ENCODE measurements around the gene ACSL6.

ACSL6 gene

DNA sequence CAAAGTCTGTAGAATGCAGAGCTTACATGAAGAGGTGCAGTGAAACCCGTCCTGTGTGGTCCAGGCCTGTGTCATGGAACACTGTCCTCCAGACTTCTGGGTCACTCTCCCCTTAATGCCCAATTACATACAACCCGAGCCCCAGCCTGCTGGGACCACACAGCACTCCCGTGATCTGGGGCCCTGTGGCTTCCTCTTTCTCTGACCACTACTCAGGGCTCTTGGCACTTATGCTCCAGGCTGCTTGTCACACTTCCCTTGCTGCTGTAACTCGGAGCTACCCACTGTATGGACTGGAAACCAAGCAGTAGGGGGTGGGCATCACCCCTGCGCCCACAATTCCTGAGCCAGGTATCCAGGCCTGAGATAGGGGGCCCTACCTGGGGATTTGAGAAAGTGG lies 38.7 kb upstream of the ACSL6 start:
- no peak overlapping the region for H3K27ac ChIP-seq
- DNase-seq (ENCODE audit: low read depth, low spot score) = no peak

DNA sequence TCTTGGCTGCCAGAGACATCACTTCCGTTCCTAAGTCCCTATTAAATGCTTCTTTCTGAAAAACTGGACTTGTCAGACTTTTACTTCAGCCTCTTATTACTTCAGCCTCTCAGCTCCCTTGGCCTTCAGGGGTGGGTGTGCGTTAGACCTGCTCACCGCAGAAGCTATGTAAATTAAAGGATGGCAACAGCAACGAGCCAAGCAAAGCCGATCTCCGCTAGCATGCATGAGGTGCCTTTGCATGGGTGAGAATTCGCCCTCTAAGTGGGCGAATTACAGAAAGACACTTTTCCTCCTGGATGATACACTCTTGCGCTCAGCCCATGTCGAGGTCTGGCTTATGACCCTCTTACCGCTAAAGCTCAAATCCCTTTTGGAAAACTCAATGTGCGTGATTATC lies 38.1 kb upstream of the ACSL6 start:
- no peak overlapping the region for H3K27ac ChIP-seq
- DNase-seq (ENCODE audit: low read depth, low spot score) = no peak

DNA sequence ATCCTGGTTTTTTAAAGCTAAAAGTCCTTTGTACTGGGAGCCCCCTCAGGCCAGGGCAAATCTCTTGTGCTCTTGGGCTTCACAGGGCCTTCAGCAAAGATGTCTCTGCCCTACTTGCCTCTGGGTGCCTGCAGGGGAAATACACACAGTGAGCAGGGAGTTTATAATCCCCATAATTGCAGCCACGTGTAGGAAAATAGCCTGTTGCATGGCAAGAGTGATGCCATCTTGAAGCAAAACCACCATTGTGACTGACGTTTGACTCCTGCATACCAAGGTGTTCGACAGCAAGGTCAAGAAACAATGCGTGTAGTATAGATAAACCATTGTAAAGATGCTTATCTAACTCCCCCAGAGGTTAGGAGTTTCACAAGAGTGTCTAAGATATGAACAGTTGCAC lies 37.6 kb upstream of the ACSL6 start:
- H3K27ac ChIP-seq = no peak overlapping the region
- no peak for DNase-seq (ENCODE audit: low read depth, low spot score)

DNA sequence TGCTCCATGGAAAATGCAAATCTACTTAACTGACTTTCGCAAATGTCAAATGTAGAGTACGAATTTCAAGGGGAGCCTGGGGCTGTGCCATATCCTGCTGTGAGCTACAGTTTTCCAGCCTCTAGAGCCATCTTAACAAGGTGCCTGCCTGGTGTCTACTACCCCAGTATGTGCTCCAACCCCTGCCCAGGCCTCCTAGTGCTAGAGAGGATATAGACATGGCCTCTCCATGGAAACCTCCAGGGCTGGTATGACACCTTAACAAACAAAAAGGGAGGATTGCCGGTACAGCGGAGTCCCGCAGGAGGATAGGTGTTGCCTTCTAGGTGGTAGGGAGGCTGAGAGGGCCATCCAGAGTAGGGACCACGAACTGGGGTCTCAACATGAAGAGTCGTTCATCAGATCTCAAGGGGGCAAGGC lies 35.4 kb upstream of the ACSL6 start:
- no peak overlapping the region for H3K27ac ChIP-seq
- DNase-seq (ENCODE audit: low read depth, low spot score) = no peak

DNA sequence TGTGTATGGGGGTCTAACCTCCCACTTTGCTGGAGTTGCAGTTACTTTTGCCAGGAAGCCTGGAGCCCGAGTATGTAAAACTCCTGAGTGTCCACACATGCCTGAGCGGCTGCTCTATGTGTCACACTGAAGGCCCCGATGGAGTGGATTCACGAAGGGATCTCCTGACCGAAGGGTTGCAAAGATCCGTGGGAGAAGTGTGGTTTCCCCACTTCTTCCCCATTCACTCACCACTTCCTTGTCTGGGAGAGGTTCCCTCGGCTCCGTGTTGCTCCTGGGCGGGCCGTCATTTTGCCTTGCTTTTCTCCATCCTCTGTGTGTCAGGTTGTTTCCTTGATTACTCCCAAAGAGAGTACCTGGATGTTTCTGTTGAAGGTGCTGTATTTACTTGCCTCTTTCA lies 32.7 kb upstream of the ACSL6 start:
- H3K27ac ChIP-seq = no peak overlapping the region
- no peak for DNase-seq (ENCODE audit: low read depth, low spot score)

DNA sequence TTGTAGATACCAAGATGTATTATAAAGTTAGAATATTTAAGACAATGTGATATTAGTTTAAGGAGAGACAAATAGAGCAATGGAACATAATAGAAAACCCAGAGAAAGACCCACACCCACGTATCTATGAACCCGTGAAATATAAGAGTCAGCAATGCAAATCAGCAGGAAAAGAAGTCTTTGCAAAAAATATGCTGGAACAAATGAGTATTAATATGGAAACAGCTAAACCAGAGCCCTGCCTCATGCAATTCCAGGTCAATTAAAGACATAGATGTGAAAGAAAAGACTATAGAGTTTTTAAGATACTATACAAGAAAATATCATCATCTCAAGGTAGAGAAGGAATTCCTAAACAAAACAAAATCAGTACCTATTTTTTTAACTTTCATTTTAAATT lies 25.9 kb upstream of the ACSL6 start:
- H3K27ac ChIP-seq = no peak overlapping the region
- no peak for DNase-seq (ENCODE audit: low read depth, low spot score)

DNA sequence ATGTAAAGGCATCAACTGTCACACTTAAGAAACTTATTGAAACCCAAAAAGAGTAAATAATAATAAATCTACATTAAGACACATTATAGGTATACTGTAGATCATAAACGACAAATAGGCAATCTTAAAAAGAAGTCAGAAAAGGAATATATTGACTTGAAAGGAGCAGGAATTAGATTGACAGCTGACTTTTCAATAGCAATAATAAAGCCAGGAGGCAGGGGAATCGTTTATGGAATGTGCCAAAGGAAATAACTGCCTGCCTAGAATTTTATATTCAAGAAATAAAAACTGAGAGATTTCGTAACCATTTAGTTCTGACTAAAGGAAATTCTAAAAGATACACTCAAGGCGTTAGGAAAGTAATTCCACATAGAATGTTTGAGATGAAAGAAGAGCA lies 21.7 kb upstream of the ACSL6 start:
- H3K27ac ChIP-seq = no peak overlapping the region
- DNase-seq (ENCODE audit: low read depth, low spot score) = no peak

DNA sequence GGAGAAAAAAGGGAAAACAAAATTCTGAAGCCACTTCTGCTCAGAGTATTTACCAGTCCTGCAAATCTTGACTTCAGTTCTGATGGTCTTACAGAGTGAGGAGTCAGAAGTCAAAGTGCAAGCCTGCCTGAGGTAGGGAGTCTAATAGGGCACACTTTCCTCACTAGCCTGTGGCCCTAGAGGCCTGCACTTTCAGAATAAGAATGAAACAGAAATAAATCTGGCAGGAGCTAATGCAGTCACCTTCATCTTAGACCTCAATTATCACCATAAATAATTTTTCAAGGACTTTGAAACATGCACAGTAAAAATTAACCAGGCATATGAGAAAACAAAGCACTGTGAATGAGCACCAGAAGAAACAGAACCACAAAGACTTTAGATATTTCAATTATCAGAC lies 20.7 kb upstream of the ACSL6 start:
- no peak overlapping the region for H3K27ac ChIP-seq
- no peak for DNase-seq (ENCODE audit: low read depth, low spot score)

DNA sequence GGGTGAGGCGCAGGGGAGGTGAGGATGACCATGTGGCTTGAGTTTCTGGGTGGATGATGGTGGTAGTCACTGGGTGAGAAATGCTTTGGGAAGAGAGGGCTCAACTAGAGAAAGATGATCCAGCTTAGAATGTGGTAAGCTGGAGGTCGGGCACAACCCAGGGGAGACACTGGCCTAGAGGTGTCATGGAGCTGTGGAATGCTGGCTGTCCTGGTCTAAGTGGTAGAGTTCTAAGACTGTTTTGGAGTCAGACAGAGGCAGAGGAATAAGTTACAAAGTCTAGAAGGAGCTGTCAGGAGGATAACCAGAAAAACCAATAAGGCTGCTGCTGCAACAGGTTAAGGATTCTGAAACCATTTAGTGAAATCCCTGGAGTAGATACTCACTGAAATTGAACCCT lies 19.2 kb upstream of the ACSL6 start:
- DNase-seq (ENCODE audit: low read depth, low spot score) = no peak
- no peak overlapping the region for H3K27ac ChIP-seq

DNA sequence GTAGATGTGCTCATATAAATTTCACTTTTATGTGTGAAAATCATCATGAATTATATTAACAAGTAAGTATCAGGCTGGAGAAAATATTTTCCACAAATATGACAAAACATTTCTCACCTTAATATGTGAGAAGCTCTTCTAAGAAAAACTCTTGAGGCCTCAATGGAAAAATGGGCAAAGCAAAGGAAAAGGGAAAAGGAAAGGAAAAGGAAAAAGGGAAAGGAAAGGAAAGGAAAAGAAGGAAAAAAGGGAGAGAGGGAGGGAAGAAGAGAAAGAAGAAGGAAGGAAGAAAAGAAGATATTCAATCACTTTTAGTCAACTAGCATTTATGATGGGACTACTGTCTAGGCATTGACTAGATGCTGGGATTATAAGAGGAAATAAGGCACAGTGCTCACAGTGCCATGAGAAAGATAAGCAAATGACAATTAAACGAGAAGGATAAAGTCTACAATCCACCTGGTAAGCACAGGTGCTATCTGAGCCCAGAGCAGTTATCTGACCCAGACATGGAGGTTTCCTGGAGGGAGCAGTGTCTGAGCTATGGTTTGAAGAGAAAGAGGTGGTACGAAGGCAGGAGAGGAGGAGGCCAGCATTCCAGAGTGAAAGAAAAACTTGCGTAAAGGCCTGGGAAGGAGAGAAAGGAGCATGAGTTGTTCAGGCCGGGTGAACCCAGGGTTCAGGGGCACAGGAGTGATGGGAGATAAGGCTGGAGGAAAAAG lies 18.3 kb upstream of the ACSL6 start:
- DNase-seq (ENCODE audit: low read depth, low spot score) = no peak
- H3K27ac ChIP-seq = no peak overlapping the region

DNA sequence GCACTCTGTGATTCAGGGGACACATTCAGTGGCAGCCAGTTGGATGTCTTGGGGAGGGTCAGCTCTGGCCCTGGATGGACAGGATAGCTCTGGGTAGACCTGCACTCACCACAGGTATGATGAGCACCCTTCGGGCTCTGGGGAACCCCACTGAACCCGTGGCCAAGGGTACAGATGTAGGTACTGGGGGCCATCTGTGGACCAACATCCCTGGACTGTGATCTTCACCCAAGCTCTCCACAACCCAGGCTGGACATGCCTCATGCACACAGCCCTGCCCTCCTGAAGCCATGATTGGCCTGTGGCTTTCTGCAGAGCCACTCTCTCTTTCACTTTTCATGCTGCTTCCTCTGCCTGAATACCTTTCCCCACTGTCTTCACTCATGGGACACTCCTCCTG lies 15.6 kb upstream of the ACSL6 start:
- DNase-seq (ENCODE audit: low read depth, low spot score) = no peak
- H3K27ac ChIP-seq = no peak overlapping the region

DNA sequence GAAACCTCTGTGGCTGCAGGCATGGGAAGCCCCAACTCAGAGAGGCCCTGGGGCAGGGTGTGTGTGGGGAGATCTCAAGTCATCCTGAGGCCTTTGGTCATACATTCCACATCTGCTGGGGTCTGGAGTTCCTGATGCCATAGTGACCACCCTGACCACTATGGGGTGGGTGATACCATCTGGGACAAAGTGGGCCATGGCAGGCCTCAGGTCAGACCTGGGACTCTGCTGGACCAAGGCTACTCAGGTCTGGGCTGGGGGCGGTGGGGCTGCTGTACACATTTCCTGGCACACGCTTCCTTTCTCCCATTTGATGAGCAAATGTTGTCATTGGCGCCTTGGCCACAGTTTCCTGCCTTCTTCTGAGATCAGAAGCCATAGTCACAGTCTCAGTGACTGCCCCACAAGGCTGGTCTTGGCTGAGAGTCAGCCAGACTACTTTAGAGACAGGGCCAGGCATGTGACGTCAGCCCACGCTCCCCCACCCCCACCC lies 15.1 kb upstream of the ACSL6 start:
- no peak overlapping the region for H3K27ac ChIP-seq
- DNase-seq (ENCODE audit: low read depth, low spot score) = no peak

DNA sequence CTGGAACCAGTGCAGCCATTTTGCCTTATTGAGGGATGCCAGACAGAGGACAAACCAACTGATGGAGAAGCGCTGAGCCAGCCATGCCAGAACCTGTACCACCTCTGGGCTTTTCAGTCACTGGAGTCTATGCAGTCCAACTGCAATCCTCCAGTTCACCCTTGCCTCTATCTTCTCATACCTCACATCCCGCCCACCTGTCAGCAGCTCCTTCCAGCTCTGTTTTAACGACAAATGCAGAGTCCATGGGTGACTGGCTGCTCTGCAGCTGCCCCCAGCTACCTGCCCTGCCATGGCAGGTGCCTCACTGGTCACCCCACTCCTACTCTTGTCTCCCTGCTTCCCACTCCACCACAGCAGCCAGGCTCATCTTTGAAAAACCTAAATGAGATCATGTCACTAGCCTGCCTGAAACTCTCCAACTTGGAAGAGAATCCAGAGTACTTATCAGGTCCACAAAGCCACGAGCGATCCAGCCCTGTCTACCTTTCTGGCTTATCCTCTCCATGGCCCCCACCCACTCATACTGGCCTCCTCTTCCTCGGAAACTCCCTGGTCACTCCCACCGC lies 14.0 kb upstream of the ACSL6 start:
- no peak for DNase-seq (ENCODE audit: low read depth, low spot score)

DNA sequence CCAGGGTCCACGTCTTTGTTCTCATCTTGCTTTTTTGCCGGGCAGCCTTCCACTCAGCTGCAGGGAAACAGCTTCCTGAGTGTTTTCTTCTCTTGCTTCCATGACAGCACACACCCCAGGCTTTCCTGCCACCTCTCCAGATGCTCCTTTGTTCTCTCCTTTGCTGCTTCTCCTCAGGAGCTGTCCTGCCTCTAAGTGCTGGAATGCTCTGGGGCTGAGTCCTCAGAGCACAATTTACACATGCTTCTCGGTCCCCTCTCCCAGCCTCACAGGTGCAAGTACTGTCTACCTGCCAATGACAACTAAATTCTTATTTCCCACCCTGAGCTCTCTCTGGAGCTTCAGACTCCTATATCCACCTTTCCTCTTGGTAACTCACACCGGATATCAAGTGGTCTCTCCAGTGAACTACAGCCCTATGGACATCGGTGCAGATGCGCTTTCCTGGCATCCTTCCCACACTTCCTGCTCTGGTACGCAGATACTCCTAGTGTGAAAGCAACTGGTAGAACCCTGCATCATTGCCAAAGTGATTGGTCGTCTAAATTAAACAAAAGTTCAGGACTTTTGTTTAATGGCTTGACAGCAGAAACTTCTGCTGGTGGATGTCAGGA lies 13.4 kb upstream of the ACSL6 start:
- no peak overlapping the region for H3K27ac ChIP-seq
- DNase-seq (ENCODE audit: low read depth, low spot score) = no peak

More for the DNA sequence above, 14.0 kb upstream of the ACSL6 start:
- H3K27ac ChIP-seq = no peak overlapping the region

DNA sequence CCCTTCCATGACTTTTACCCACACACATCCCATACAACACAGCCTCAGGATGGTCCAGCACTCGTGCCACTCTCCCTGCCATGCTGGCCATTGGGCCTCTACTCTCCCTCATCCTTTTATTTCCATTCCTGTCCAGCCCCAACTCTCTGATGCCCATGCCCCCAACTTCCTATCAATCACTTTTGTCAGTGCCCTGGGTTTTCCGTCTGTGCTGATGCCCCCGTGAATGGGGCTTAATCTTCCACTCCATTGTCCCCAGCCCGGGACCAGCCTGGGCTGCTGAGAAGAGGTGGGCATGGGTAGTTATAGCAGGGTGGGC lies 12.6 kb upstream of the ACSL6 start:
- DNase-seq (ENCODE audit: low read depth, low spot score) = no peak

DNA sequence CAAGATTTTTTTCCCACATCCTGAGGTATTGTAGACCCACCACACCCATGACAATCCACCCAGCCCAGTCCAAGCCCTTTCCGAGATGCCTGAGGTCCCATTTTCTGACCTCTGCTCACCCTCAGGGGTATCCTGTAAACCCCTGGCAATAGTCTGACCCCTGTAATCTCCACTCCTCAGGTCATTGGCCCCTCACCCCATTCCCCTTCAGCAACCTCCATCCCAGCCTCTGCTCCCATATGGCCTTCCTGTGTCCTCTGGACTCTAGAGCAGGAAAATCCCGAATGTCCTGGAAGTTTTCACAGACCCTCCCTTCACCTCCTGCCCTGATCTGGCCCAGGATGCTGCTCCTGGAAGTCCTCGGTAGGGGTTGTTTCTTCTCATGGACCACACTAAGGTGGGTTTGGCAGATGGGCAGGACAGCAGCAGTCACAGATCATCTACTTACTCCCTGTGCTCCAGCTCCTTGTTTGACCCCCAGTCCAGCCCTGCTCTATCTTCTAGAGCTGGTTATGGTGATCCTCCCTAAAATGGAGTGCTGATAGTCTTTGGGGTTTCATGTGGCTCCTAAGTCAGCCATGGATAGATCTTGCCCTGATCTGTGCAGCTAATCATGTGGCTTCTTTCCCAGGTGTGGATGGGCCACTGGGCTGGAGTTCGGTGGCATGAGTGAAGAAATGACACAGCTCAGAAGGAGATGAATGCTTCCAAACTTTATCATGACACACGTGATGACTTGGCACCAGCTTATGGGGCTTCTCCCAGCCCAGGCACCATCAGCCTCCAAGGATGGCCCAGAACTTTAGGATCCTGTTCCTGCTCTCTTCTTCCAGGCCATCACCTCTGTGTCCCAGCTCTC lies 12.0 kb upstream of the ACSL6 start:
- H3K27ac ChIP-seq = no peak overlapping the region
- DNase-seq (ENCODE audit: low read depth, low spot score) = no peak

More for the DNA sequence above, 12.6 kb upstream of the ACSL6 start:
- no peak overlapping the region for H3K27ac ChIP-seq

DNA sequence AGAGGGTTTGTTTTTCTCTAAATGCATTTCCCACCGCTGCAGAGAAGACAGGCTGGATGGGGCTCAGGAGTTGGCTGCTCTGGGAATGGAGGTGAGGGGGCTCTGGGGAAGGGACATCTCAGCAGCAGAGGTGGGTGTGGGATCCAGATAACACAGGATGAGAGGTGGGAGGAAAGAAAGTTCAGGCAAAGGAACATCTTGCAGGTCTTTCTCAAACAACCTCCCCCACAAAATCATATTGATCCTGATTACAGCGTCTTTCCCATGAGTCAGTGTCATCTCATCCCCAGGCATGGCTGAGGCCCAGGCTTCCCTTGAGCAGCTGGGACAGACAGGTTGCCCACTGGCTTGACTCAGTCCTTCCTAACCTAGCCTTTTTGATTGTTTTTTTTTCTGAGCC lies 11.3 kb upstream of the ACSL6 start:
- H3K27ac ChIP-seq = no peak overlapping the region
- no peak for DNase-seq (ENCODE audit: low read depth, low spot score)

DNA sequence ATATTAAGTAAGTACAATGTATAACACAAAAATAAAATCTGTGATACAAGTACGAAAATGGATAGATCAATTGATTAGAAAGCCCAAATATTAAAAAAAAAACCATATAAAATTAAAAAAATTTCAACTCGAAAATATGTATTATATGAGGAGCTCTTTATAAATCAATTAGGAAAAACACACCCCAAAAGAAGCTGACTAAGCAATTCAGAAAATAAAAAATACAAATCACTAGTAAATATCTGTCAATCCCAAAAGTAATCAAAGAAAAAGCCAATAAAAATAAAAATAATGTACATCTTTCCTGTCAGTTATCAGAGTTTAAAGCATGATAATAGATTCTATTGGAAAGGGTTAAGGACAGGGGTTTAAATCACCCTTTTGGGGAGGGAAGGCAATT lies 10.2 kb upstream of the ACSL6 start:
- H3K27ac ChIP-seq = no peak overlapping the region
- DNase-seq (ENCODE audit: low read depth, low spot score) = no peak

DNA sequence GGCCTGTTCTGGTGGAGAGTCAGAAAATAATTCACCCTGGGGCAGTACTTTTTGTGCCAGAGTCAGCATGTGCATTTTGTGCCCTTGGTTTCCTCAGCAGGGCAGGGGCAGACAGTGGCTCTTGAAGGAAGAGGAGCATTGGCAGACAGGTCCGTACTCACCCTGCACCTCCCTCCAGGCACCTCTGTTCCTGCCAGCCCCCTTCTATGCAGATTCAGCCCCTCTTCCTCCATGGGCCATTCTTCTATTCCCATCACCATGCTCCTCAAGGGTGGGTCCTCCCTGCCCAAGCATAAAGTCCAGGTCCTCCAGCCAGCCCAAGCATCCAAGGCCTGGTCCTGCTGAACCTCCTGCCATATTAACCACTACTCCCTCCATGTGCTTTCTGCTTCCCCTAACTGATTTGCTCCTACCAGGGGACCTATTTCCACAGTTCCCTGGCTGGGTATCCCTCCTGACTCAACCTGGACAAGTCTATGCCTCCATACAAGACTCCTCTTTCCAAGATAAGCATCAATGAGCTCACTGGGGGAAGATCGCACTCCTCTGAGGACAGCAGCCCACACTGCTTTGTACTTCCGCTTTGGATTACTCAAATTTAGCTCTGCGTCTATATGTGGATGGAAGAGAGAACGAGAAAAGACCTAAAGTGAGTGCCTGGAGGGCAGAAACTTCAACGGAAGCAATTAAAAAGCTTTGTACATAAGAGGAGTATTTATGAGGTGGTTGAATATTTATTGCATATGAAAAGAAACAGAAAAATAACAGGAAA lies 9.3 kb upstream of the ACSL6 start:
- H3K27ac ChIP-seq = no peak overlapping the region
- no peak for DNase-seq (ENCODE audit: low read depth, low spot score)

DNA sequence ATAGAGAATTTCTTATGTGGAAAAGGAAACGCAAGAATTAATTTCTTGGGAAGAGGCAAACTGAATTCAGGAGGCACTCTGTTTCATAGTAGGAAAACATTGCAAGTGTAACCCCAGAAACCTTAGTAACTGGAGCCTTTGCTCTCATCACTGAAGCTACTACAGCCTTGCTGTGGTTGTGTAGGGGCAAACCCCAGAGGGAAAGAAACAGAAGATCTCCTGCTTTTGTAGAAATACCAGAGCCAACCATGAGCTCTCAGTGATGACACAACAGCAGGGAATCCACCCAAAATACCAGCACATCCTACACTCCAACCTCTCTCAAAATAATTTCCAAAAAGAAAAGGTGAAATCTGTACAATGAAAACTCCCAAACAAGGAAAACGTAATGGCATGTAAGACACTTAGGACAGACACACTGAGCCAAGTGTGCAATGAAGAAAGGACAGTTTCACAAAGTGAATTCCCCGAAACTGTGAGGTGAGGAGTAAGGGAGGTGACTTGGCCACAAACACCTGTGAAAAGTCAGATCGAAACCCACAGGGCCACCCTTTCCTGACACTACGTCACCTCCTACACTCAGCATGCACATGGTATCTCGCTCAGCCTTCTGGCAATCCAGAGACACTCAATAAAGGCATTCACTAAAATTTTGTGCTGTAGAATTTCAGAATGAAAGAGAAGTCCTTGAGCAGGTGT lies 8.5 kb upstream of the ACSL6 start:
- no peak for DNase-seq (ENCODE audit: low read depth, low spot score)
- H3K27ac ChIP-seq = no peak overlapping the region

All from epithelial cell of prostate (primary cell).